ENCODE measurements around the gene MLC1. TPM values are rescaled to one million over a fixed set of nuclear protein-coding genes. Genes with fewer than 3 reads are reported as not detected.

Gene MLC1
- total and polyA plus RNA-seq, 4 donors = 0.65 to 2.6 (median 0.77) TPM

DNA sequence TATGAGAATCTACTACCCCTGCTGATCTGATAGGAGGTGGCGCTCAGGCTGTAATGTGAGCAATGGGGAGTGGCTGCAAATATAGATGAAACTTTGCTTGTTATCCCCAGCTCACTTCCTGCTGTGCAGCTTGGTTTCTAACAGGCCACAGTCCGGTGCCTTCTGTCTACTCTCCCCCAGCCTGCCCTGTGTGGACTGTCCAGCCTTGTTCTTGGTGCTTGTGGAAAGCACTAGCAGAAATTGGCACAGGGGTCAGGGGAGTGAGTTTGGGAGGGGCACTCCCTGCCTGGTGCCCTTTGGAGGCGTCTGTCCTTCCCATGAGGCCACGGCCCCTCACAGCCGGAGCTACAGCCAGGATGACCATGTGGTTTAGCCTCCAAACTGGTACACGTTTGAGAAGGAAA, 18.9 kb upstream of the MLC1 start:
- DNase-seq = no peak
- no peak overlapping the region for H3K9ac ChIP-seq (ENCODE audit: insufficient read depth in 1 of 2, low read length in 2 of 2)
- H3K27ac ChIP-seq (ENCODE audit: low read depth in 1 of 2, low read length in 1 of 2) = no peak overlapping the region
- no peaks in the 10 kb centered on the region for H3K36me3 ChIP-seq (ENCODE audit: control insufficient read depth in 4 of 4, insufficient read depth in 4 of 4, low read length in 4 of 4)
- TF ChIP-seq, protein P1, sequence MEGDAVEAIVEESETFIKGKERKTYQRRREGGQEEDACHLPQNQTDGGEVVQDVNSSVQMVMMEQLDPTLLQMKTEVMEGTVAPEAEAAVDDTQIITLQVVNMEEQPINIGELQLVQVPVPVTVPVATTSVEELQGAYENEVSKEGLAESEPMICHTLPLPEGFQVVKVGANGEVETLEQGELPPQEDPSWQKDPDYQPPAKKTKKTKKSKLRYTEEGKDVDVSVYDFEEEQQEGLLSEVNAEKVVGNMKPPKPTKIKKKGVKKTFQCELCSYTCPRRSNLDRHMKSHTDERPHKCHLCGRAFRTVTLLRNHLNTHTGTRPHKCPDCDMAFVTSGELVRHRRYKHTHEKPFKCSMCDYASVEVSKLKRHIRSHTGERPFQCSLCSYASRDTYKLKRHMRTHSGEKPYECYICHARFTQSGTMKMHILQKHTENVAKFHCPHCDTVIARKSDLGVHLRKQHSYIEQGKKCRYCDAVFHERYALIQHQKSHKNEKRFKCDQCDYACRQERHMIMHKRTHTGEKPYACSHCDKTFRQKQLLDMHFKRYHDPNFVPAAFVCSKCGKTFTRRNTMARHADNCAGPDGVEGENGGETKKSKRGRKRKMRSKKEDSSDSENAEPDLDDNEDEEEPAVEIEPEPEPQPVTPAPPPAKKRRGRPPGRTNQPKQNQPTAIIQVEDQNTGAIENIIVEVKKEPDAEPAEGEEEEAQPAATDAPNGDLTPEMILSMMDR (IDR thresholded peaks at IDR 0.05; ENCODE audit: control extremely low read depth, extremely low read depth) = no peak
- no peak overlapping the region for H3K4me3 ChIP-seq
- H3K9me3 ChIP-seq (ENCODE audit: control insufficient read depth in 4 of 4, insufficient read depth in 3 of 4, low read length in 3 of 4) = no peaks in the 10 kb centered on the region
- H3K4me1 ChIP-seq (ENCODE audit: control insufficient read depth in 5 of 5, insufficient read depth in 5 of 5, low read length in 5 of 5) = peaks cover 0 to 6% (median 0%) of the 10 kb centered on the region in 5 donors
- 79 to 88% methylated on average over 6 of the region's 6 CpGs for WGBS, 2 donors
- ATAC-seq (ENCODE audit: insufficient read depth, low FRiP score) = no peak
- H3K27me3 ChIP-seq (ENCODE audit: control insufficient read depth in 3 of 3, insufficient read depth in 3 of 3, low read length in 2 of 3) = no peaks in the 10 kb centered on the region

DNA sequence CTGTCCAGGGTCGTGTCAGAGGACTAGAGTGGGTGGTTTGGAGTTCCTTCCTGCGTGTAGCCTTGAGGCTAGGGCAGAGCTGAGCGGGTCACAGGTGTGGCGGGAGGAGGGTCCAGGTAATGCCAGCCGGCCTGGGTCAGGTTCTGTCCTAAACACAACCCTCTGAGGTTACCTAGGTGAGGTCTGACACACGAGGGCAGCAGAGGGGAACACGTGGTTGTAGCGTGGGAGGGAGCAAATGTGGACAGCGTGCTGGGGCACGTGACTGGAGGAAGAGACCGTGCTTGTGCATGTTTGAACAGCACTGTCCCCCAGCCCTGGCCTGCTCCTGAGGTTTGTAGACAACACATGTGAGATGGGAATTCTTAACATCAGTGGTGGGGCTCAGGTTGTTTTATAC, 17.7 kb upstream of the MLC1 start:
- Histone ChIP-seq H3K9ac (ENCODE audit: insufficient read depth in 1 of 2, low read length in 2 of 2) (no peak overlapping the region), H3K36me3 (ENCODE audit: control insufficient read depth in 4 of 4, insufficient read depth in 4 of 4, low read length in 4 of 4) (no peaks in the 10 kb centered on the region), H3K4me1 (ENCODE audit: control insufficient read depth in 5 of 5, insufficient read depth in 5 of 5, low read length in 5 of 5) (peaks cover 0 to 6% (median 0%) of the 10 kb centered on the region in 5 donors), H3K4me3 (no peak overlapping the region), H3K27me3 (ENCODE audit: control insufficient read depth in 3 of 3, insufficient read depth in 3 of 3, low read length in 2 of 3) (no peaks in the 10 kb centered on the region), H3K9me3 (ENCODE audit: control insufficient read depth in 4 of 4, insufficient read depth in 3 of 4, low read length in 3 of 4) (no peaks in the 10 kb centered on the region), H3K27ac (ENCODE audit: low read depth in 1 of 2, low read length in 1 of 2) (no peak overlapping the region)
- DNase-seq (no peak), ATAC-seq (ENCODE audit: insufficient read depth, low FRiP score) (no peak)
- TF ChIP-seq, protein P1 (IDR thresholded peaks at IDR 0.05; ENCODE audit: control extremely low read depth, extremely low read depth) = no peak
- 46 to 49% methylated on average over 11 of the region's 11 CpGs for WGBS, 2 donors

- WGBS, 2 donors = 45 to 68% methylated on average over 10 of the region's 10 CpGs
- no peaks in the 10 kb centered on the region for H3K36me3 ChIP-seq (ENCODE audit: control insufficient read depth in 4 of 4, insufficient read depth in 4 of 4, low read length in 4 of 4)
- H3K27ac ChIP-seq (ENCODE audit: low read depth in 1 of 2, low read length in 1 of 2) = no peak overlapping the region
- no peaks in the 10 kb centered on the region for H3K9me3 ChIP-seq (ENCODE audit: control insufficient read depth in 4 of 4, insufficient read depth in 3 of 4, low read length in 3 of 4)
- TF ChIP-seq, protein P1 (IDR thresholded peaks at IDR 0.05; ENCODE audit: control extremely low read depth, extremely low read depth) = no peak
- ATAC-seq (ENCODE audit: insufficient read depth, low FRiP score) (no peak), DNase-seq (no peak)
- no peak overlapping the region for H3K4me3 ChIP-seq
- H3K27me3 ChIP-seq (ENCODE audit: control insufficient read depth in 3 of 3, insufficient read depth in 3 of 3, low read length in 2 of 3) = no peaks in the 10 kb centered on the region
- no peak overlapping the region for H3K9ac ChIP-seq (ENCODE audit: insufficient read depth in 1 of 2, low read length in 2 of 2)
- peaks cover 0 to 6% (median 0%) of the 10 kb centered on the region in 5 donors for H3K4me1 ChIP-seq (ENCODE audit: control insufficient read depth in 5 of 5, insufficient read depth in 5 of 5, low read length in 5 of 5)
Observed at GRCh38 chr22:50101870-50102565, 16.8 kb upstream of the MLC1 start.

- ATAC-seq (ENCODE audit: insufficient read depth, low FRiP score) (no peak), DNase-seq (no peak)
- TF ChIP-seq, protein P1 (IDR thresholded peaks at IDR 0.05; ENCODE audit: control extremely low read depth, extremely low read depth) = no peak
- Histone ChIP-seq H3K9ac (ENCODE audit: insufficient read depth in 1 of 2, low read length in 2 of 2) (no peak overlapping the region), H3K9me3 (ENCODE audit: control insufficient read depth in 4 of 4, insufficient read depth in 3 of 4, low read length in 3 of 4) (no peaks in the 10 kb centered on the region), H3K27me3 (ENCODE audit: control insufficient read depth in 3 of 3, insufficient read depth in 3 of 3, low read length in 2 of 3) (no peaks in the 10 kb centered on the region), H3K36me3 (ENCODE audit: control insufficient read depth in 4 of 4, insufficient read depth in 4 of 4, low read length in 4 of 4) (no peaks in the 10 kb centered on the region), H3K4me3 (no peak overlapping the region), H3K27ac (ENCODE audit: low read depth in 1 of 2, low read length in 1 of 2) (no peak overlapping the region), H3K4me1 (ENCODE audit: control insufficient read depth in 5 of 5, insufficient read depth in 5 of 5, low read length in 5 of 5) (no peaks in the 10 kb centered on the region)
- 92% methylated on average over 3 of the region's 3 CpGs for whole genome bisulfite sequencing, 2 donors
Observed at GRCh38 chr22:50098052-50098451, 12.8 kb upstream of the MLC1 start.

Measured in lung (tissue), 12 donors.